Measurements from ENCODE around the gene SIAE.

DNA sequence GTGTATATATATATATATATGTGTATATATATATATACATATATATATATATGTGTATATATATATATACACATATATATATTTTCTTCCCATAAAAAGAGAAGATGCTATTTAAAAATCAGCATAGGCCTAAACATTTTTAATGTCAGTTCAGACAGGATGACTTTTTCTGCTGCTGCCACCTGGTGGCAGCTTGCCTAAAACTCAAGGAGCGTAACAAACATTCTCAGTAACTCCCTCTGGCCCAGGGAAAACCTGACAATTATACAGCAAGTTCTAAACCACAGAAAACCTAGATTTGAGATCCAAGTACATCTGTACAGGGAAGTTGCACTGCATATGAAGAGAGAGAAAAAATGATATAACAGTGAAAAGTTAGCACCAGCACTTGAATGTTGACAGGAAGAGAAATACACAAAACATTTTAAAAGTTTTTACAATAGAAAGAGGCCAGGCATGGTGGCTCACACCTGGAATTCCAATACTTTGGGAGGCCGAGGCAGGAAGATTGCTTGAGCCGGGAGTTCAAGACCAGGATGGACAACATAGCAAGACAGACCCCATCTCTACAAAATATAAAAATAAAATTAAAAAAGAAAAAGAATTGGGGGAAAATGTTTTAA lies 87.2 kb downstream of the SIAE start:
- TF ChIP-seq REST (IDR thresholded peaks at IDR 0.05; ENCODE audit: low read depth, low read length) (no peak), EP300 (IDR thresholded peaks at IDR 0.05; ENCODE audit: borderline replicate concordance in 1 of 2, control insufficient read depth in 1 of 2, low read depth in 2 of 2, low read length in 2 of 2) (no peak)
- TF ChIP-seq, protein P1, sequence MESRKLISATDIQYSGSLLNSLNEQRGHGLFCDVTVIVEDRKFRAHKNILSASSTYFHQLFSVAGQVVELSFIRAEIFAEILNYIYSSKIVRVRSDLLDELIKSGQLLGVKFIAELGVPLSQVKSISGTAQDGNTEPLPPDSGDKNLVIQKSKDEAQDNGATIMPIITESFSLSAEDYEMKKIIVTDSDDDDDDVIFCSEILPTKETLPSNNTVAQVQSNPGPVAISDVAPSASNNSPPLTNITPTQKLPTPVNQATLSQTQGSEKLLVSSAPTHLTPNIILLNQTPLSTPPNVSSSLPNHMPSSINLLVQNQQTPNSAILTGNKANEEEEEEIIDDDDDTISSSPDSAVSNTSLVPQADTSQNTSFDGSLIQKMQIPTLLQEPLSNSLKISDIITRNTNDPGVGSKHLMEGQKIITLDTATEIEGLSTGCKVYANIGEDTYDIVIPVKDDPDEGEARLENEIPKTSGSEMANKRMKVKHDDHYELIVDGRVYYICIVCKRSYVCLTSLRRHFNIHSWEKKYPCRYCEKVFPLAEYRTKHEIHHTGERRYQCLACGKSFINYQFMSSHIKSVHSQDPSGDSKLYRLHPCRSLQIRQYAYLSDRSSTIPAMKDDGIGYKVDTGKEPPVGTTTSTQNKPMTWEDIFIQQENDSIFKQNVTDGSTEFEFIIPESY (IDR thresholded peaks at IDR 0.05), result no peak
